HG02981 (cell line): ENCODE data around the gene CYSLTR2.
A peak's percentile ranks its signal among the peaks of the same experiment; 100 is the strongest.
"Not testable (repeated sequence)": the region's sequence is repeated elsewhere in the genome, so short reads cannot be mapped to it uniquely, and the experiment has no call there.

ENCODE experiments used
- ATAC-seq: cut with Tn5 transposase; IDR thresholded peaks from one replicate; pipeline ENCODE4 v1.9.1; 2021; ENCODE audit warnings: mild to moderate bottlenecking, moderate library complexity; ENCODE audit not compliant: unreplicated experiment

CYSLTR2 gene

GRCh38 chr13:48644141-48644540, 9.6 kb upstream of the CYSLTR2 start:
- ATAC-seq = no peak

GRCh38 chr13:48644951-48645350, 8.8 kb upstream of the CYSLTR2 start:
- ATAC-seq = no peak

- ATAC-seq = no peak
Measured at GRCh38 chr13:48645845-48646244, 7.9 kb upstream of the CYSLTR2 start.

- no peak for ATAC-seq
Measured at GRCh38 chr13:48646791-48647190, 6.9 kb upstream of the CYSLTR2 start.

GRCh38 chr13:48647625-48648024, 6.1 kb upstream of the CYSLTR2 start:
- no peak for ATAC-seq

GRCh38 chr13:48648446-48648845, 5.3 kb upstream of the CYSLTR2 start:
- no peak for ATAC-seq

GRCh38 chr13:48652851-48653471, 768 bp upstream of the CYSLTR2 start:
- no peak for ATAC-seq

- no peak for ATAC-seq
Measured at GRCh38 chr13:48654511-48654910, 782 bp downstream of the CYSLTR2 start.

- ATAC-seq = no peak
Measured at GRCh38 chr13:48655291-48655690, 1.6 kb downstream of the CYSLTR2 start.

GRCh38 chr13:48656608-48657007, 2.9 kb downstream of the CYSLTR2 start:
- no peak for ATAC-seq

- ATAC-seq = peak; percentile 66
Measured at GRCh38 chr13:48660361-48661076, 6.8 kb downstream of the CYSLTR2 start.

GRCh38 chr13:48661107-48661506, 7.4 kb downstream of the CYSLTR2 start:
- ATAC-seq = no peak

GRCh38 chr13:48662226-48662625, 8.5 kb downstream of the CYSLTR2 start:
- no peak for ATAC-seq

- ATAC-seq = no peak
Measured at GRCh38 chr13:48667136-48667535, 13.4 kb downstream of the CYSLTR2 start.

- not testable (repeated sequence) for ATAC-seq
Measured at GRCh38 chr13:48671421-48671820, 17.7 kb downstream of the CYSLTR2 start.

GRCh38 chr13:48675247-48675646, 21.5 kb downstream of the CYSLTR2 start:
- ATAC-seq = no peak

- no peak for ATAC-seq
Measured at GRCh38 chr13:48678316-48678715, 24.6 kb downstream of the CYSLTR2 start.

- ATAC-seq = no peak
Measured at GRCh38 chr13:48679941-48680680, 26.4 kb downstream of the CYSLTR2 start.

GRCh38 chr13:48680756-48681392, 27.1 kb downstream of the CYSLTR2 start:
- ATAC-seq = no peak

GRCh38 chr13:48681905-48682304, 28.2 kb downstream of the CYSLTR2 start:
- ATAC-seq = no peak

GRCh38 chr13:48682436-48682835, 28.7 kb downstream of the CYSLTR2 start:
- no peak for ATAC-seq
